AG04450 (cell line): ENCODE measurements around the gene KAT14. TPM values are rescaled to one million over a fixed set of nuclear protein-coding genes. Genes with fewer than 3 reads are reported as not detected.
"Not testable (repeated sequence)": the region's sequence is repeated elsewhere in the genome, so short reads cannot be mapped to it uniquely, and the experiment has no call there.

Experiments used
- CTCF ChIA-PET: fragments of 300-600, 350-600 bp; formaldehyde crosslinking; extraction: SDS; loops from one replicate; lab custom pipeline; 2022; ENCODE audit warnings: antibody characterized with exemption, inconsistent platforms; lab: Charles Lee
- POLR2A ChIA-PET: fragments of 350-600 bp; formaldehyde crosslinking; extraction: SDS; loops from one replicate; lab custom pipeline; 2021; ENCODE audit warnings: antibody characterized with exemption, inconsistent platforms; lab: Yijun Ruan, JAX
- DNase-seq: peaks from one replicate; pipeline ENCODE4 v3.0.0-alpha.2; 2011; ENCODE audit warnings: low read depth, low spot score
- H3K27ac ChIP-seq: one replicate; pipeline ENCODE4 v1.5.1; 2012; ENCODE audit warnings: low read depth, low read length, control low read depth
- H3K27me3 ChIP-seq: one replicate; pipeline ENCODE4 v1.6.0; 2012; ENCODE audit warnings: low read length; ENCODE audit not compliant: control insufficient read depth, insufficient read depth
- H3K4me3 ChIP-seq: 2 replicates; pipeline ENCODE4 v1.5.1; 2011; ENCODE audit warnings: mild to moderate bottlenecking, low read depth, low read length, control low read depth
- H3K9me3 ChIP-seq: 2 replicates; pipeline ENCODE4 v1.5.1; 2012; ENCODE audit warnings: low read length; ENCODE audit not compliant: control insufficient read depth, insufficient read depth
- CTCF ChIP-seq: IDR thresholded peaks from 2 replicates; pipeline ENCODE4 v1.5.1; 2011; ENCODE audit warnings: low read depth, low read length, control low read depth, inconsistent platforms
- polyA plus RNA-seq: library from polyadenylated mRNA; depleted of rRNA; stranded (reverse); fragments of >200 nt; gene quantifications from 2 replicates; pipeline ENCODE4 v1.2.3, GENCODE V29; 2011

The KAT14 gene
- polyA plus RNA-seq, 1 experiment: 12.2 TPM

GRCh38 chr20:18174906-18175683, 37.4 kb downstream of the KAT14 start:
- ChIA-PET CTCF (no interaction called here), POLR2A (no interaction called here)
- no peak overlapping the region for H3K4me3 ChIP-seq
- no peak for DNase-seq
- H3K9me3 ChIP-seq: peaks cover 5% of the 10 kb centered on the region
- H3K27ac ChIP-seq: no peak overlapping the region
- no peak for TF ChIP-seq CTCF
- no peaks in the 10 kb centered on the region for H3K27me3 ChIP-seq

- ChIA-PET CTCF (no interaction called here), POLR2A (interaction anchor here (0.6 kb wide), 1 partner anchor 1328 kb away, joined by 3 read pairs; no protein-coding TSS in a partner anchor)
- no peak for DNase-seq
These were observed 38.7 kb downstream of the KAT14 start for GRCh38 chr20:18176318-18176785.

GRCh38 chr20:18180366-18180765, 42.7 kb downstream of the KAT14 start:
- H3K4me3 ChIP-seq, DNase-seq, CTCF ChIA-PET, POLR2A ChIA-PET, H3K9me3 ChIP-seq, H3K27me3 ChIP-seq, H3K27ac ChIP-seq: not testable (repeated sequence)

More at GRCh38 chr20:18176318-18176785, 38.7 kb downstream of the KAT14 start:
- H3K4me3 ChIP-seq: no peak overlapping the region
- TF ChIP-seq CTCF: no peak
- no peaks in the 10 kb centered on the region for H3K27me3 ChIP-seq
- H3K9me3 ChIP-seq: peaks cover 5% of the 10 kb centered on the region
- no peak overlapping the region for H3K27ac ChIP-seq

- H3K4me3 ChIP-seq: no peak overlapping the region
- no peak for TF ChIP-seq CTCF
- POLR2A ChIA-PET: no interaction called here
- H3K9me3 ChIP-seq: peaks cover 5% of the 10 kb centered on the region
- no peaks in the 10 kb centered on the region for H3K27me3 ChIP-seq
- no peak overlapping the region for H3K27ac ChIP-seq
- CTCF ChIA-PET: no interaction called here
- no peak for DNase-seq
These were observed 43.2 kb downstream of the KAT14 start for GRCh38 chr20:18180815-18181214.

- H3K4me3 ChIP-seq: no peak overlapping the region
- TF ChIP-seq CTCF: no peak
- ChIA-PET CTCF (no interaction called here), POLR2A (no interaction called here)
- DNase-seq: no peak
- no peaks in the 10 kb centered on the region for H3K27me3 ChIP-seq
- no peaks in the 10 kb centered on the region for H3K9me3 ChIP-seq
- no peak overlapping the region for H3K27ac ChIP-seq
These were observed 49.4 kb downstream of the KAT14 start for GRCh38 chr20:18187020-18187419.
